PC-9 (cell line): Measurements from ENCODE around the gene CLN6. TPM values are rescaled to one million over a fixed set of nuclear protein-coding genes. Genes with fewer than 3 reads are reported as not detected.

Experiments
- BruUV-seq: library from RNA; stranded (reverse); fragments of 400-500 nt; replicated peaks from 2 replicates; lab custom pipeline; 2021; lab: Mats Ljungman, UMichigan
- CTCF ChIA-PET: fragments of 300-600 bp; sonication (Branson Sonifier 250); formaldehyde crosslinking; loops from one replicate; lab custom pipeline; 2022; ENCODE audit warnings: antibody characterized with exemption; lab: Charles Lee
- POLR2A ChIA-PET: fragments of 300-600 bp; sonication (Branson Sonifier 250); formaldehyde crosslinking; loops from one replicate; lab custom pipeline; 2022; ENCODE audit warnings: antibody characterized with exemption; ENCODE audit not compliant: unreplicated experiment; lab: Charles Lee
- DNase-seq, 2 experiments: peaks; one replicate each; pipeline versions ENCODE4 v3.0.0 to v3.0.0-alpha.2; 2015 to 2022; ENCODE audit warnings: mixed read lengths in 1 of 2
- H2AFZ ChIP-seq: fragments of 200-600 bp; sonication (generic); 2 replicates; pipeline ENCODE4 v1.8.1; 2017; ENCODE audit warnings: antibody characterized with exemption
- H3F3A ChIP-seq: fragments of 200-600 bp; sonication (generic); 2 replicates; pipeline ENCODE4 v1.8.1; 2017; ENCODE audit warnings: antibody characterized with exemption, mild to moderate bottlenecking, low read depth; ENCODE audit not compliant: insufficient read depth
- H3K27ac ChIP-seq: fragments of 200-600 bp; sonication (generic); 2 replicates; pipeline ENCODE4 v1.6.1; 2016; ENCODE audit warnings: mixed run types
- H3K27me3 ChIP-seq: fragments of 200-600 bp; sonication (generic); 2 replicates; pipeline ENCODE4 v1.6.1; 2016; ENCODE audit warnings: low read depth, mixed run types; ENCODE audit not compliant: insufficient read depth
- H3K36me3 ChIP-seq: fragments of 200-600 bp; sonication (generic); 2 replicates; pipeline ENCODE4 v1.6.1; 2016; ENCODE audit warnings: low read depth, mixed run types
- H3K4me1 ChIP-seq: fragments of 200-600 bp; sonication (generic); replicated peaks from 2 replicates; pipeline ENCODE4 v1.6.1; 2016; ENCODE audit warnings: mixed run types; ENCODE audit not compliant: insufficient read depth
- H3K4me2 ChIP-seq: fragments of 200-600 bp; sonication (generic); 2 replicates; pipeline ENCODE4 v1.6.1; 2017; ENCODE audit warnings: mixed run types
- H3K4me3 ChIP-seq: fragments of 200-600 bp; sonication (generic); 2 replicates; pipeline ENCODE4 v1.6.1; 2016; ENCODE audit warnings: mixed run types
- H3K79me2 ChIP-seq: fragments of 200-600 bp; sonication (generic); 2 replicates; pipeline ENCODE4 v1.6.1; 2017; ENCODE audit warnings: low read depth, mixed run types
- H3K9me2 ChIP-seq: fragments of 200-600 bp; sonication (generic); 2 replicates; pipeline ENCODE4 v1.8.1; 2017; ENCODE audit warnings: mild to moderate bottlenecking; ENCODE audit not compliant: insufficient read depth
- H3K9me3 ChIP-seq: fragments of 200-600 bp; sonication (generic); 2 replicates; pipeline ENCODE4 v1.8.1; 2016; ENCODE audit warnings: low read depth; ENCODE audit not compliant: insufficient read depth
- H4K20me1 ChIP-seq: fragments of 200-600 bp; sonication (generic); 2 replicates; pipeline ENCODE4 v1.8.1; 2017; ENCODE audit not compliant: insufficient read depth
- CTCF ChIP-seq: fragments of 200-600 bp; sonication (generic); conservative IDR thresholded peaks from 2 replicates; pipeline ENCODE4 v1.6.1; 2017; ENCODE audit warnings: mixed run types, antibody characterized with exemption, mild to moderate bottlenecking, moderate library complexity
- EZH2 ChIP-seq: fragments of 200-600 bp; sonication (generic); IDR thresholded peaks from 2 replicates; pipeline ENCODE4 v1.8.0; 2017; ENCODE audit warnings: antibody characterized with exemption, low read depth
- intact Hi-C: fragments of 100-400 bp; cut with micrococcal nuclease; formaldehyde crosslinking; loops from one replicate; pipeline ENCODE4 v1.10.0; 2022; ENCODE audit not compliant: unreplicated experiment
- total RNA-seq: library from RNA; stranded (reverse); gene quantifications from 2 replicates; pipeline ENCODE4 v1.2.3, GENCODE V29; 2021

The CLN6 gene
- total RNA-seq, 1 experiment from 2014 or later: 48.7 TPM

- H3K27ac ChIP-seq: no peak overlapping the region
- DNase-seq: no peak
- H3F3A ChIP-seq: 0 out of 2 replicates have a peak, but pooled peaks cover 4% of the 10 kb centered on the region
- no peak overlapping the region for H2AFZ ChIP-seq
- H3K79me2 ChIP-seq: no peaks in the 10 kb centered on the region
- H4K20me1 ChIP-seq: no peaks in the 10 kb centered on the region
- BruUV-seq: no TSS peak
- no peaks in the 10 kb centered on the region for H3K9me2 ChIP-seq
- H3K4me2 ChIP-seq: no peak overlapping the region
- 0 out of 2 replicates have a peak, but pooled peaks cover 5% of the 10 kb centered on the region for H3K36me3 ChIP-seq
- POLR2A ChIA-PET: no interaction called here
- intact Hi-C loops: no loop called here
- CTCF ChIA-PET: no interaction called here
- no peak for TF ChIP-seq EZH2
- no peaks in the 10 kb centered on the region for H3K9me3 ChIP-seq
- H3K4me1 ChIP-seq: no peaks in the 10 kb centered on the region
- H3K4me3 ChIP-seq: no peak overlapping the region
- no peaks in the 10 kb centered on the region for H3K27me3 ChIP-seq
Measured at GRCh38 chr15:68191555-68191954, 38.0 kb downstream of the CLN6 start.

GRCh38 chr15:68190048-68190447, 39.5 kb downstream of the CLN6 start:
- 0 out of 2 replicates have a peak, but pooled peaks cover 5% of the 10 kb centered on the region for H3K36me3 ChIP-seq
- CTCF ChIA-PET: no interaction called here
- no peak overlapping the region for H3K27ac ChIP-seq
- no peaks in the 10 kb centered on the region for H3K9me3 ChIP-seq
- H3K79me2 ChIP-seq: no peaks in the 10 kb centered on the region
- H3K4me3 ChIP-seq: no peak overlapping the region
- no peaks in the 10 kb centered on the region for H3K9me2 ChIP-seq
- H3F3A ChIP-seq: 0 out of 2 replicates have a peak, but pooled peaks cover under 1% of the 10 kb centered on the region
- H2AFZ ChIP-seq: no peak overlapping the region
- POLR2A ChIA-PET: no interaction called here
- H3K4me1 ChIP-seq: no peaks in the 10 kb centered on the region
- H4K20me1 ChIP-seq: no peaks in the 10 kb centered on the region
- H3K4me2 ChIP-seq: no peak overlapping the region
- DNase-seq: no peak
- intact Hi-C loops: no loop called here
- no peaks in the 10 kb centered on the region for H3K27me3 ChIP-seq
- BruUV-seq: no TSS peak
- no peak for TF ChIP-seq EZH2
- TF ChIP-seq CTCF: no peak

GRCh38 chr15:68188647-68189046, 40.9 kb downstream of the CLN6 start:
- Histone ChIP-seq H3K9me3 (no peaks in the 10 kb centered on the region), H3K27me3 (no peaks in the 10 kb centered on the region), H3K36me3 (0 out of 2 replicates have a peak, but pooled peaks cover 10% of the 10 kb centered on the region), H2AFZ (no peak overlapping the region), H3K79me2 (no peaks in the 10 kb centered on the region), H3K27ac (no peak overlapping the region), H4K20me1 (no peaks in the 10 kb centered on the region), H3K9me2 (no peaks in the 10 kb centered on the region), H3K4me2 (no peak overlapping the region), H3K4me3 (no peak overlapping the region), H3F3A (no peaks in the 10 kb centered on the region), H3K4me1 (no peaks in the 10 kb centered on the region)
- DNase-seq: no peak
- no peak for TF ChIP-seq CTCF
- ChIA-PET POLR2A (no interaction called here), CTCF (no interaction called here)
- BruUV-seq: no TSS peak
- intact Hi-C loops: no loop called here

GRCh38 chr15:68187559-68187958, 42.0 kb downstream of the CLN6 start:
- Histone ChIP-seq H3K9me3 (no peaks in the 10 kb centered on the region), H3K36me3 (0 out of 2 replicates have a peak, but pooled peaks cover 11% of the 10 kb centered on the region), H3K4me1 (no peaks in the 10 kb centered on the region), H3F3A (no peaks in the 10 kb centered on the region), H3K27me3 (no peaks in the 10 kb centered on the region), H3K27ac (no peak overlapping the region), H3K4me2 (no peak overlapping the region), H3K79me2 (no peaks in the 10 kb centered on the region), H2AFZ (no peak overlapping the region), H3K4me3 (no peak overlapping the region), H4K20me1 (no peaks in the 10 kb centered on the region), H3K9me2 (no peaks in the 10 kb centered on the region)
- ChIA-PET POLR2A (no interaction called here), CTCF (no interaction called here)
- no peak for DNase-seq
- intact Hi-C loops: no loop called here
- TF ChIP-seq CTCF: no peak
- no peak for TF ChIP-seq EZH2
- BruUV-seq: no TSS peak
